KMS-11 (cell line): ENCODE results near the gene TNFAIP3.
A peak's percentile ranks its signal among the peaks of the same experiment; 100 is the strongest.

Experiments used
- H2AFZ ChIP-seq: fragments of 200-600 bp; sonication (generic); 2 replicates; pipeline ENCODE4 v1.6.1; 2016; ENCODE audit warnings: antibody characterized with exemption, mixed run types, low read depth
- H3K27ac ChIP-seq: fragments of 200-600 bp; sonication (generic); 2 replicates; pipeline ENCODE4 v1.6.1; 2016; ENCODE audit warnings: mild to moderate bottlenecking, mixed run types
- H3K27me3 ChIP-seq: fragments of 200-600 bp; sonication (generic); 2 replicates; pipeline ENCODE4 v1.6.1; 2017; ENCODE audit warnings: mild to moderate bottlenecking, low read depth, mixed run types, moderate library complexity; ENCODE audit not compliant: insufficient read depth
- H3K36me3 ChIP-seq: fragments of 200-600 bp; sonication (generic); 2 replicates; pipeline ENCODE4 v1.6.1; 2017; ENCODE audit warnings: mild to moderate bottlenecking, mixed run types; ENCODE audit not compliant: insufficient read depth
- H3K4me1 ChIP-seq: fragments of 200-600 bp; sonication (generic); 2 replicates; pipeline ENCODE4 v1.6.1; 2016; ENCODE audit warnings: mild to moderate bottlenecking, low read depth, mixed run types; ENCODE audit not compliant: poor library complexity, severe bottlenecking
- H3K4me2 ChIP-seq: fragments of 200-600 bp; sonication (generic); 2 replicates; pipeline ENCODE4 v1.7.0; 2016; ENCODE audit warnings: mild to moderate bottlenecking, mixed run types
- H3K4me3 ChIP-seq: fragments of 200-600 bp; sonication (generic); IDR thresholded peaks from 2 replicates; pipeline ENCODE4 v1.6.1; 2017; ENCODE audit warnings: low read depth, low read length, mixed read lengths; ENCODE audit not compliant: insufficient read depth
- H3K79me2 ChIP-seq: fragments of 200-600 bp; sonication (generic); 2 replicates; pipeline ENCODE4 v1.6.1; 2016; ENCODE audit warnings: low read depth, mixed run types; ENCODE audit not compliant: insufficient read depth
- H3K9ac ChIP-seq: fragments of 200-600 bp; sonication (generic); 2 replicates; pipeline ENCODE4 v1.6.1; 2016; ENCODE audit warnings: mild to moderate bottlenecking, mixed run types
- H4K20me1 ChIP-seq: fragments of 200-600 bp; sonication (generic); 2 replicates; pipeline ENCODE4 v1.6.1; 2016; ENCODE audit warnings: mild to moderate bottlenecking, mixed run types; ENCODE audit not compliant: insufficient read depth
- CTCF ChIP-seq: fragments of 200-600 bp; sonication (generic); conservative IDR thresholded peaks from 2 replicates; pipeline ENCODE4 v1.6.1; 2017; ENCODE audit warnings: low read depth, mild to moderate bottlenecking, antibody characterized with exemption, low read length, moderate library complexity, mixed read lengths

TNFAIP3 gene

GRCh38 chr6:137928286-137928685, 61.2 kb downstream of the TNFAIP3 start:
- Histone ChIP-seq H4K20me1 (no peaks in the 10 kb centered on the region), H3K4me2 (peak overlapping the region; percentile 91), H3K79me2 (no peaks in the 10 kb centered on the region), H3K27me3 (no peaks in the 10 kb centered on the region), H3K4me1 (peaks cover 96% of the 10 kb centered on the region), H3K27ac (peak overlapping the region; percentile 93), H3K36me3 (no peaks in the 10 kb centered on the region), H3K9ac (peak overlapping the region; percentile 62), H2AFZ (peak overlapping the region; percentile 9; the same call in 1 of the 2 replicates), H3K4me3 (no peak overlapping the region)
- TF ChIP-seq CTCF: 0 out of 2 replicates have a peak, but pooled peaks have one; percentile 7

- H3K4me1 ChIP-seq: peaks cover 86% of the 10 kb centered on the region
- no peak overlapping the region for H3K9ac ChIP-seq
- H3K4me2 ChIP-seq: peak overlapping the region; percentile 90; the same call in 1 of the 2 replicates
These were observed 64.9 kb downstream of the TNFAIP3 start for GRCh38 chr6:137931849-137932465.

More at GRCh38 chr6:137931849-137932465, 64.9 kb downstream of the TNFAIP3 start:
- Histone ChIP-seq H3K27me3 (no peaks in the 10 kb centered on the region), H3K4me3 (no peak overlapping the region), H3K27ac (no peak overlapping the region), H3K79me2 (no peaks in the 10 kb centered on the region), H4K20me1 (no peaks in the 10 kb centered on the region), H3K36me3 (no peaks in the 10 kb centered on the region), H2AFZ (no peak overlapping the region)
- no peak for TF ChIP-seq CTCF
